ENCODE results near the gene RPUSD3. TPM values are rescaled to one million over a fixed set of nuclear protein-coding genes. Genes with fewer than 3 reads are reported as not detected.

The RPUSD3 gene
- total and polyA plus RNA-seq, 9 of the 15 experiments (the other 6 are each of a cell fraction or from before 2014, with no cell fraction given) = 13.8 to 99.0 (median 59.3) TPM

DNA sequence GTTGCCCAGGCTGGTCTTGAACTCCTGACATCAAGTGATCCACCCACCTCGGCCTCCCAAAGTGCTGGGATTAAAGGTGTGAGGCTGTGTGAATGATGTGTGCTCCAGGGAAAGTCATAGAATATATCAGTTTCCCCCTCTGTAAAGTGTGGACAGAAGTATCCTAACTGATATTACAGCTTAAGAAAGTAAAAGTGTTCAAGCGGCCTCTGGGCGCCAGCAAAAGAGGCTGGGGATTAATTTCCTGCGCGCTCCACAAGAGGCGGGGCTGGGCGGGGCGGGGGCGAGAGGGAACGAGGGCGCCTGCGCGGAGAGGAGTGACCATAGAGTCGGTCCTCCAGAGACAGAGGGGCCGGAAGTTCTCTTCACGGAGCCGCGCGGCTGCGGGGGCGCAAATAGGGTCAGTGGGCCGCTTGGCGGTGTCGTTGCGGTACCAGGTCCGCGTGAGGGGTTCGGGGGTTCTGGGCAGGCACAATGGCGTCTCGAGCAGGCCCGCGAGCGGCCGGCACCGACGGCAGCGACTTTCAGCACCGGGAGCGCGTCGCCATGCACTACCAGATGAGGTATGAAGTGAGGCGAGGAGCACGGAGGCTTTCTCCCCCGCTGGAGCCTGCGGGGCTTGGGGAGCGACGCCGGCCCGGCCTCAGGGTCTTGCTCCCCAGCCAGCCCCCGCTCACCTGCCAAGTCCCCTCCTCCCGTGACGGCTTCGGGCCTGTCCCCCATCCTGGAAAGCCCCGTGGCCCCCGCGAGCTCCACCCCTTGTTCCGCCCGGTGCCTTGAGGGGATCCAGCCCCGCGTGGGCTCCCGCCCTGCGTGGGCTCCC is 46.7 kb upstream of the RPUSD3 start, which contains the start of gene JAGN1 (continued):
- TF ChIP-seq ZNF717 (CRISPR knock-in tag; IDR thresholded peaks at IDR 0.05) (no peak), ZNF217 (CRISPR knock-in tag; IDR thresholded peaks at IDR 0.05) (no peak), CTBP1 (IDR thresholded peaks at IDR 0.05; ENCODE audit: borderline replicate concordance) (peak; percentile 50; the same call in 1 of the 2 replicates), ZNF197 (CRISPR knock-in tag; IDR thresholded peaks at IDR 0.05; ENCODE audit: low read depth) (no peak), ETV5 (CRISPR knock-in tag; IDR thresholded peaks at IDR 0.05; ENCODE audit: low read depth) (peak; percentile 99), LEF1 (IDR thresholded peaks at IDR 0.05) (no peak; the same call in 1 of the 2 replicates), DACH1 (IDR thresholded peaks at IDR 0.05; ENCODE audit: partially characterized antibody) (peak; percentile 6), BRD9 (IDR thresholded peaks at IDR 0.05; ENCODE audit: low read depth, partially characterized antibody) (peak; percentile 2), SRF (CRISPR knock-in tag; IDR thresholded peaks at IDR 0.05) (no peak), ATF7 (IDR thresholded peaks at IDR 0.05) (peak; percentile 72; the same call in 1 of the 2 replicates), CCNT2 (IDR thresholded peaks at IDR 0.05; ENCODE audit: borderline replicate concordance, extremely low read depth, insufficient read length, low read depth, low read length) (peak; percentile 87), FOXM1 (IDR thresholded peaks at IDR 0.05; ENCODE audit: low read depth) (peak; percentile 9; the same call in 1 of the 2 replicates), FOXM1 (CRISPR knock-in tag; IDR thresholded peaks at IDR 0.05; ENCODE audit: low read depth) (peak; percentile 77; the same call in 1 of the 2 replicates), PURB (CRISPR knock-in tag; IDR thresholded peaks at IDR 0.05; ENCODE audit: low read depth) (no peak), DIDO1 (tag; IDR thresholded peaks at IDR 0.05; ENCODE audit: low read depth) (peak; percentile 86), PPARD (CRISPR knock-in tag; IDR thresholded peaks at IDR 0.05) (no peak), PHF20 (IDR thresholded peaks at IDR 0.05; ENCODE audit: partially characterized antibody) (peak; percentile 93), SMARCC2 (IDR thresholded peaks at IDR 0.05; ENCODE audit: low read depth) (no peak), ZBTB7A (IDR thresholded peaks at IDR 0.05; ENCODE audit: borderline replicate concordance, control insufficient read depth, low read depth, low read length) (peak; percentile 69), PML (IDR thresholded peaks at IDR 0.05; ENCODE audit: low read length) (peak; percentile 88), ELF4 (CRISPR knock-in tag; IDR thresholded peaks at IDR 0.05) (0 out of 2 replicates have a peak, but pooled peaks have one; percentile 16)
- TF ChIP-seq, protein P1, sequence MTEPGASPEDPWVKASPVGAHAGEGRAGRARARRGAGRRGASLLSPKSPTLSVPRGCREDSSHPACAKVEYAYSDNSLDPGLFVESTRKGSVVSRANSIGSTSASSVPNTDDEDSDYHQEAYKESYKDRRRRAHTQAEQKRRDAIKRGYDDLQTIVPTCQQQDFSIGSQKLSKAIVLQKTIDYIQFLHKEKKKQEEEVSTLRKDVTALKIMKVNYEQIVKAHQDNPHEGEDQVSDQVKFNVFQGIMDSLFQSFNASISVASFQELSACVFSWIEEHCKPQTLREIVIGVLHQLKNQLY (CRISPR knock-in tag; conservative IDR thresholded peaks at IDR 0.05) = no peak

Data from K562 (cell line).